Tibial artery (tissue), 4 donors: ENCODE results near the gene METTL21C.

Source experiments
- DNase-seq, 2 donors: peaks; one replicate each; pipeline ENCODE4 v3.0.0-alpha.2; 2019
- H3K27ac ChIP-seq, 2 donors: fragments of 200-600 bp; sonication (generic) in 1 of 2; 1 replicate in 1 of 2; 2 replicates in 1 of 2; pipeline ENCODE4 v1.5.1; 2018 to 2019; ENCODE audit warnings: mild to moderate bottlenecking in 1 of 2
- H3K27me3 ChIP-seq, 2 donors: fragments of 200-600 bp; sonication (generic) in 1 of 2; one replicate each; pipeline versions ENCODE4 v1.5.1 to v1.6.0; 2016 to 2019
- H3K36me3 ChIP-seq, 3 donors: fragments of 200-600 bp; sonication (generic) in 2 of 3; one replicate each; pipeline ENCODE4 v1.5.1; 2016 to 2019; ENCODE audit warnings: mild to moderate bottlenecking in 2 of 3
- H3K4me1 ChIP-seq, 4 donors: fragments of 200-600 bp; sonication (generic) in 2 of 4; 1 replicate in 3 of 4; 2 replicates in 1 of 4; pipeline ENCODE4 v1.5.1; 2016 to 2019
- H3K4me3 ChIP-seq, 2 donors: fragments of 200-600 bp; sonication (generic) in 1 of 2; 1 replicate in 1 of 2; 2 replicates in 1 of 2; pipeline ENCODE4 v1.5.1; 2018 to 2019; ENCODE audit warnings: mild to moderate bottlenecking in 2 of 2
- H3K9me3 ChIP-seq, 3 donors: fragments of 200-600 bp; sonication (generic) in 1 of 3; one replicate each; pipeline ENCODE4 v1.5.1; 2016 to 2019
- CTCF ChIP-seq, 2 experiments: fragments of 200-600 bp in 1 of 2; fragments of 450-650 bp in 1 of 2; IDR thresholded peaks; one replicate each; pipeline ENCODE4 v1.5.1; 2017 to 2019; ENCODE audit warnings: antibody characterized with exemption in 2 of 2, mild to moderate bottlenecking in 1 of 2, moderate library complexity in 1 of 2
- intact Hi-C: fragments of 100-400 bp; cut with DNase I; formaldehyde crosslinking; loops from one replicate; pipeline ENCODE4 v1.15.0; 2023; ENCODE audit warnings: low total_unique reads

METTL21C gene

GRCh38 chr13:102694937-102695336, at the start of gene METTL21C:
Gene METTL21C (minus strand): TSS chr13:102695044. CDS start chr13:102694498, 546 bp downstream.
- no peak for DNase-seq
- H3K27ac ChIP-seq = no peak within 1 kb of the TSS
- H3K9me3 ChIP-seq = peaks cover 0 to 3% (median 0%) of the 10 kb centered on the region in 3 donors
- intact Hi-C loops = no loop called here
- H3K36me3 ChIP-seq = no peaks in the 10 kb centered on the region
- TF ChIP-seq CTCF (IDR thresholded peaks at IDR 0.05) = no peak
- no peak within 1 kb of the TSS for H3K4me3 ChIP-seq
- H3K27me3 ChIP-seq = peaks cover 0 to 33% of the 10 kb centered on the region in 2 donors
- peaks cover 0 to under 1% (median 0%) of the 10 kb centered on the region in 4 donors for H3K4me1 ChIP-seq

GRCh38 chr13:102742506-102742905, 47.7 kb upstream of the METTL21C start:
- Histone ChIP-seq H3K36me3 (no peaks in the 10 kb centered on the region), H3K4me3 (no peak overlapping the region), H3K27me3 (no peaks in the 10 kb centered on the region), H3K27ac (no peak overlapping the region), H3K4me1 (no peaks in the 10 kb centered on the region), H3K9me3 (peaks cover 0 to 26% (median 3%) of the 10 kb centered on the region in 3 donors)
- TF ChIP-seq CTCF (IDR thresholded peaks at IDR 0.05) = no peak
- intact Hi-C loops = no loop called here
- DNase-seq = no peak

GRCh38 chr13:102742101-102742500, 47.3 kb upstream of the METTL21C start:
- no peak for TF ChIP-seq CTCF (IDR thresholded peaks at IDR 0.05)
- H3K27me3 ChIP-seq = no peaks in the 10 kb centered on the region
- H3K27ac ChIP-seq = no peak overlapping the region
- no peak for DNase-seq
- no peak overlapping the region for H3K4me3 ChIP-seq
- intact Hi-C loops = no loop called here
- H3K9me3 ChIP-seq = peaks cover 0 to 26% (median 3%) of the 10 kb centered on the region in 3 donors
- H3K4me1 ChIP-seq = no peaks in the 10 kb centered on the region
- H3K36me3 ChIP-seq = no peaks in the 10 kb centered on the region

- intact Hi-C loops = no loop called here
- Histone ChIP-seq H3K4me3 (no peak overlapping the region), H3K27me3 (no peaks in the 10 kb centered on the region), H3K27ac (no peak overlapping the region), H3K9me3 (peaks cover 0 to 3% (median 0%) of the 10 kb centered on the region in 3 donors), H3K36me3 (no peaks in the 10 kb centered on the region), H3K4me1 (no peaks in the 10 kb centered on the region)
- no peak for TF ChIP-seq CTCF (IDR thresholded peaks at IDR 0.05)
- DNase-seq = no peak
Observed at GRCh38 chr13:102729560-102730270, 34.9 kb upstream of the METTL21C start.

- no peak overlapping the region for H3K27ac ChIP-seq
- no peaks in the 10 kb centered on the region for H3K4me1 ChIP-seq
- TF ChIP-seq CTCF (IDR thresholded peaks at IDR 0.05) = no peak
- no peak overlapping the region for H3K4me3 ChIP-seq
- no peaks in the 10 kb centered on the region for H3K27me3 ChIP-seq
- intact Hi-C loops = no loop called here
- DNase-seq = no peak
- H3K36me3 ChIP-seq = no peaks in the 10 kb centered on the region
- no peaks in the 10 kb centered on the region for H3K9me3 ChIP-seq
Observed at GRCh38 chr13:102726430-102726829, 31.6 kb upstream of the METTL21C start.
